Esophagus muscularis mucosa (tissue), 4 donors: ENCODE measurements around the gene CUL5. TPM values are rescaled to one million over a fixed set of nuclear protein-coding genes. Genes with fewer than 3 reads are reported as not detected.

Source experiments
- DNase-seq: peaks from one replicate; pipeline ENCODE4 v3.0.0-alpha.2; 2017; ENCODE audit errors: extremely low spot score
- H3K27ac ChIP-seq, 4 donors: fragments of 200-600 bp; sonication (generic); replicated peaks in 1 of 4; 1 replicate in 3 of 4; 2 replicates in 1 of 4; pipeline ENCODE4 v1.5.1; 2016 to 2019; ENCODE audit warnings: mild to moderate bottlenecking in 1 of 4
- H3K27me3 ChIP-seq, 4 donors: fragments of 200-600 bp; sonication (generic); one replicate each; pipeline versions ENCODE4 v1.5.1 to v1.6.0; 2016 to 2019
- H3K36me3 ChIP-seq, 4 donors: fragments of 200-600 bp; sonication (generic); one replicate each; pipeline ENCODE4 v1.5.1; 2016 to 2019
- H3K4me1 ChIP-seq, 4 donors: fragments of 200-600 bp; sonication (generic); one replicate each; pipeline ENCODE4 v1.5.1; 2016 to 2019
- H3K4me3 ChIP-seq, 4 donors: fragments of 200-600 bp; sonication (generic); 1 replicate in 2 of 4; 2 replicates in 2 of 4; pipeline ENCODE4 v1.5.1; 2016 to 2019; ENCODE audit warnings: mild to moderate bottlenecking in 4 of 4, moderate library complexity in 1 of 4
- H3K9me3 ChIP-seq, 4 donors: fragments of 200-600 bp; sonication (generic); 1 replicate in 3 of 4; 2 replicates in 1 of 4; pipeline ENCODE4 v1.5.1; 2016 to 2019
- CTCF ChIP-seq, 3 experiments: fragments of 200-600 bp in 2 of 3; fragments of 450-650 bp in 1 of 3; sonication (generic) in 2 of 3; IDR thresholded peaks; one replicate each; pipeline ENCODE4 v1.5.1; 2017 to 2019; ENCODE audit warnings: antibody characterized with exemption in 3 of 3, mild to moderate bottlenecking in 2 of 3, moderate library complexity in 1 of 3
- EP300 ChIP-seq: sonication (generic); formaldehyde crosslinking; IDR thresholded peaks from one replicate; pipeline ENCODE4 v1.6.1; 2017; ENCODE audit warnings: antibody characterized with exemption
- POLR2A ChIP-seq: fragments of 450-650 bp; IDR thresholded peaks from one replicate; pipeline ENCODE4 v1.6.1; 2017; ENCODE audit warnings: antibody characterized with exemption, moderate library complexity, mild to moderate bottlenecking, low read depth
- POLR2AphosphoS5 ChIP-seq, 2 donors: sonication (generic); formaldehyde crosslinking; IDR thresholded peaks; one replicate each; pipeline ENCODE4 v1.6.1; 2017; ENCODE audit warnings: antibody characterized with exemption in 2 of 2
- WGBS: methylation state at CpG from one replicate; pipeline ENCODE4 v1.1.5; 2018; 5-methylcytosine and 5-hydroxymethylcytosine counted together
- intact Hi-C: fragments of 100-400 bp; cut with DNase I; formaldehyde crosslinking; loops from one replicate; pipeline ENCODE4 v1.15.1; 2023
- total RNA-seq, 4 donors: library from RNA; depleted of rRNA; stranded (reverse); fragments of >200 nt; gene quantifications; one replicate each; pipeline versions ENCODE4 v1.1.0 to v1.2.1, GENCODE V29; 2016

The CUL5 gene
- total RNA-seq, 4 donors from 2014 or later = 23.4 to 28.1 (median 26.3) TPM

GRCh38 chr11:108063410-108063809 is 54.7 kb downstream of the CUL5 start:
- intact Hi-C loops = no loop called here
- 98% methylated on average over 2 of the region's 2 CpGs for WGBS

GRCh38 chr11:108069947-108070346 is 61.2 kb downstream of the CUL5 start:
- TF ChIP-seq EP300 = no peak
- Histone ChIP-seq H3K27ac (no peak overlapping the region), H3K4me1 (peaks cover 0 to 4% (median 0%) of the 10 kb centered on the region in 4 donors), H3K9me3 (no peaks in the 10 kb centered on the region), H3K4me3 (no peak overlapping the region), H3K36me3 (peaks cover 0 to 53% (median 27%) of the 10 kb centered on the region in 4 donors), H3K27me3 (no peaks in the 10 kb centered on the region)
- intact Hi-C loops = no loop called here
- no peak for DNase-seq

More at GRCh38 chr11:108063410-108063809, 54.7 kb downstream of the CUL5 start:
- Histone ChIP-seq H3K27ac (no peak overlapping the region), H3K27me3 (no peaks in the 10 kb centered on the region), H3K9me3 (no peaks in the 10 kb centered on the region), H3K4me1 (no peaks in the 10 kb centered on the region), H3K4me3 (no peak overlapping the region), H3K36me3 (peaks cover 5 to 60% (median 37%) of the 10 kb centered on the region in 4 donors)
- TF ChIP-seq POLR2A (no peak), EP300 (no peak), CTCF (IDR thresholded peaks at IDR 0.05) (no peak), POLR2AphosphoS5 (IDR thresholded peaks at IDR 0.05) (no peak)
- no peak for DNase-seq

- H3K36me3 ChIP-seq = peaks cover 17 to 51% (median 41%) of the 10 kb centered on the region in 4 donors
Measured at GRCh38 chr11:108084811-108085210, 76.1 kb downstream of the CUL5 start.

GRCh38 chr11:108085672-108086071 is 77.0 kb downstream of the CUL5 start:
- Histone ChIP-seq H3K4me3 (no peak overlapping the region), H3K27ac (no peak overlapping the region), H3K9me3 (no peaks in the 10 kb centered on the region), H3K36me3 (peaks cover 17 to 47% (median 36%) of the 10 kb centered on the region in 4 donors), H3K27me3 (no peaks in the 10 kb centered on the region), H3K4me1 (no peaks in the 10 kb centered on the region)
- WGBS = 93% methylated on average over 2 of the region's 2 CpGs
- TF ChIP-seq POLR2AphosphoS5 (IDR thresholded peaks at IDR 0.05) (no peak), CTCF (IDR thresholded peaks at IDR 0.05) (no peak), POLR2A (no peak), EP300 (no peak)
- DNase-seq = no peak
- intact Hi-C loops = no loop called here

More at GRCh38 chr11:108084811-108085210, 76.1 kb downstream of the CUL5 start:
- Histone ChIP-seq H3K9me3 (no peaks in the 10 kb centered on the region), H3K27ac (no peak overlapping the region), H3K4me3 (no peak overlapping the region), H3K4me1 (no peaks in the 10 kb centered on the region), H3K27me3 (no peaks in the 10 kb centered on the region)
- TF ChIP-seq POLR2AphosphoS5 (IDR thresholded peaks at IDR 0.05) = no peak
- TF ChIP-seq EP300 = no peak
- TF ChIP-seq POLR2A = no peak
- no peak for TF ChIP-seq CTCF (IDR thresholded peaks at IDR 0.05)
- 82% methylated on average over 1 of the region's 1 CpG for WGBS
- intact Hi-C loops = no loop called here
- no peak for DNase-seq

GRCh38 chr11:108092134-108092533 is 83.4 kb downstream of the CUL5 start:
- Histone ChIP-seq H3K27ac (no peak overlapping the region), H3K4me3 (no peak overlapping the region), H3K9me3 (no peaks in the 10 kb centered on the region), H3K4me1 (no peaks in the 10 kb centered on the region), H3K36me3 (peaks cover 31 to 61% (median 43%) of the 10 kb centered on the region in 4 donors), H3K27me3 (no peaks in the 10 kb centered on the region)
- intact Hi-C loops = no loop called here
- DNase-seq = no peak
- WGBS = 47% methylated on average over 2 of the region's 2 CpGs
- TF ChIP-seq CTCF (IDR thresholded peaks at IDR 0.05) = no peak
- no peak for TF ChIP-seq EP300
- no peak for TF ChIP-seq POLR2A
- no peak for TF ChIP-seq POLR2AphosphoS5 (IDR thresholded peaks at IDR 0.05)
